Gastroesophageal sphincter (tissue), 4 donors: ENCODE results near the gene TIMM9. TPM values are rescaled to one million over a fixed set of nuclear protein-coding genes. Genes with fewer than 3 reads are reported as not detected.

Source experiments
- ATAC-seq: fragments of 150-250 bp; one replicate; pipeline ENCODE4 v1.9.1; 2016; ENCODE audit warnings: mild to moderate bottlenecking, moderate library complexity
- H3K27ac ChIP-seq, 4 donors: fragments of 200-600 bp; sonication (generic) in 3 of 4; 1 replicate in 3 of 4; 2 replicates in 1 of 4; pipeline ENCODE4 v1.5.1; 2016 to 2019
- H3K27me3 ChIP-seq: fragments of 200-600 bp; sonication (generic); one replicate; pipeline ENCODE4 v1.5.1; 2019
- H3K36me3 ChIP-seq, 2 donors: fragments of 200-600 bp; sonication (generic); one replicate each; pipeline ENCODE4 v1.5.1; 2019; ENCODE audit warnings: control low read depth in 1 of 2
- H3K4me1 ChIP-seq, 3 donors: fragments of 200-600 bp; sonication (generic); 1 replicate in 2 of 3; 2 replicates in 1 of 3; pipeline ENCODE4 v1.5.1; 2016 to 2019; ENCODE audit warnings: control low read depth in 2 of 3
- H3K4me3 ChIP-seq, 2 donors: fragments of 200-600 bp; sonication (generic); one replicate each; pipeline ENCODE4 v1.5.1; 2019; ENCODE audit warnings: mild to moderate bottlenecking in 1 of 2, moderate library complexity in 1 of 2
- H3K9me3 ChIP-seq, 3 donors: fragments of 200-600 bp; sonication (generic); one replicate each; pipeline ENCODE4 v1.5.1; 2017 to 2019; ENCODE audit warnings: control low read depth in 2 of 3
- EP300 ChIP-seq: sonication (generic); formaldehyde crosslinking; IDR thresholded peaks from one replicate; pipeline ENCODE4 v1.6.1; 2017; ENCODE audit warnings: antibody characterized with exemption, mild to moderate bottlenecking
- POLR2A ChIP-seq, 2 donors: fragments of 450-650 bp; IDR thresholded peaks; one replicate each; pipeline ENCODE4 v1.6.1; 2017; ENCODE audit warnings: antibody characterized with exemption in 2 of 2, mild to moderate bottlenecking in 2 of 2, moderate library complexity in 1 of 2
- POLR2AphosphoS5 ChIP-seq: sonication (generic); formaldehyde crosslinking; IDR thresholded peaks from one replicate; pipeline ENCODE4 v1.6.1; 2017; ENCODE audit warnings: antibody characterized with exemption
- WGBS, 2 donors: methylation state at CpG; one replicate each; pipeline ENCODE4 v1.1.5; 2018; ENCODE audit warnings: low coverage in 1 of 2; 5-methylcytosine and 5-hydroxymethylcytosine counted together
- total RNA-seq, 4 donors: library from RNA; depleted of rRNA; stranded (reverse); fragments of >200 nt; gene quantifications; one replicate each; pipeline ENCODE4 v1.1.0, GENCODE V29; 2016
- TF ChIP-seq, protein P1 (sequence below), 4 experiments: fragments of 200-600 bp in 2 of 4; fragments of 450-650 bp in 2 of 4; sonication (generic) in 1 of 4; IDR thresholded peaks; one replicate each; pipeline ENCODE4 v1.5.1; 2017 to 2019; ENCODE audit warnings: antibody characterized with exemption in 4 of 4, mild to moderate bottlenecking in 2 of 4, moderate library complexity in 2 of 4

Gene TIMM9
- total RNA-seq, 4 donors from 2014 or later = 36.8 to 141 (median 49.4) TPM

DNA sequence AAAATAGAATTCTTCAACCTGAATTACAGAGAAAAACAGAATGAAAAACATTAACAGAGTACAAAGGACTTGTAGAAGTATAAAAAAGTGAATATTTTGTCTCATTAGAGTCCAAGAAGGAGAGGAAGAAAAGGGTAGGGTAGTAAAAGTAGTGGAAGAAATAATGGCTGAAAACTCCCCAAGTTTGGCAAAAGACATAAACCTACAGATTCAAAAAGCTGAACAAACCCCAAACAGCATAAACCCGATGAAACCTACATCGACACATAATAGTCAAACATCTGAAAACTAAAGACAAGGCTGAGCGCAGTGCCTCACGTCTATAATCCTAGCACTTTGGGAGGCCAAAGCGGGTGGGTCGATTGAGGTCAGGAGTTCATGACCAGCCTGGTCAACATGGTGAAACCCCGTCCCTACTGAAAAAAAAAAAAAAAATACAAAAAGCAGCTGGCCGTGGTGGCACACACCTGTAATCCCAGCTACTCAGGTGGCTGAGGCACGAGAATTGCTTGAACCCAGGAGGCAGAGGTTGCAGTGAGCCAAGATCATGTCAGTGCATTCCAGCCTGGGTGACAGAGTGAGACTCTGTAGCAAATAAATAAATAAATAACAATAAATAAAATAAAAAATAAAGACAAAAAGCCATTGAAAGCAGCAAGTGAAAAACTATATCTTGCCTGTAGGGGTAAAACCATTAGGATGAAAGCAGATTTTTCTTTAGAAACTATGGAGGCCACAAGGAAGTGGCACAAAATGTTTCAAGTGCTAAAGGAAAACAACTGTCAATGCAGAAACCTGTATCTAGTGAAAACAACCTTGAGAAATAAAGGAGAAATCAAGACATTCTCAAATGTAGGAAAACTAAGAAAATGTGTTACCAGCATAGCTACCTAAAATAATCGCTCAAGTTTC is 11.4 kb downstream of the TIMM9 start:
- H3K36me3 ChIP-seq = peaks cover 0 to 67% of the 10 kb centered on the region in 2 donors
- 93 to 95% methylated on average over 9 of the region's 10 CpGs for WGBS, 2 donors

GRCh38 chr14:58414845-58415244 is 12.5 kb downstream of the TIMM9 start:
- ATAC-seq = no peak
- 91% methylated on average over 1 of the region's 1 CpG; no CpG with 5 or more reads in 1 of the 2 donors for WGBS, 2 donors
- Histone ChIP-seq H3K9me3 (no peaks in the 10 kb centered on the region), H3K27ac (no peak overlapping the region), H3K4me1 (no peaks in the 10 kb centered on the region), H3K27me3 (no peaks in the 10 kb centered on the region), H3K36me3 (peaks cover 5 to 67% of the 10 kb centered on the region in 2 donors), H3K4me3 (no peak overlapping the region)
- TF ChIP-seq, protein P1, sequence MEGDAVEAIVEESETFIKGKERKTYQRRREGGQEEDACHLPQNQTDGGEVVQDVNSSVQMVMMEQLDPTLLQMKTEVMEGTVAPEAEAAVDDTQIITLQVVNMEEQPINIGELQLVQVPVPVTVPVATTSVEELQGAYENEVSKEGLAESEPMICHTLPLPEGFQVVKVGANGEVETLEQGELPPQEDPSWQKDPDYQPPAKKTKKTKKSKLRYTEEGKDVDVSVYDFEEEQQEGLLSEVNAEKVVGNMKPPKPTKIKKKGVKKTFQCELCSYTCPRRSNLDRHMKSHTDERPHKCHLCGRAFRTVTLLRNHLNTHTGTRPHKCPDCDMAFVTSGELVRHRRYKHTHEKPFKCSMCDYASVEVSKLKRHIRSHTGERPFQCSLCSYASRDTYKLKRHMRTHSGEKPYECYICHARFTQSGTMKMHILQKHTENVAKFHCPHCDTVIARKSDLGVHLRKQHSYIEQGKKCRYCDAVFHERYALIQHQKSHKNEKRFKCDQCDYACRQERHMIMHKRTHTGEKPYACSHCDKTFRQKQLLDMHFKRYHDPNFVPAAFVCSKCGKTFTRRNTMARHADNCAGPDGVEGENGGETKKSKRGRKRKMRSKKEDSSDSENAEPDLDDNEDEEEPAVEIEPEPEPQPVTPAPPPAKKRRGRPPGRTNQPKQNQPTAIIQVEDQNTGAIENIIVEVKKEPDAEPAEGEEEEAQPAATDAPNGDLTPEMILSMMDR (IDR thresholded peaks at IDR 0.05) = no peak
- TF ChIP-seq EP300 (no peak), POLR2A (IDR thresholded peaks at IDR 0.05) (no peak), POLR2AphosphoS5 (no peak)

More for the DNA sequence above, 11.4 kb downstream of the TIMM9 start:
- no peak overlapping the region for H3K4me3 ChIP-seq
- H3K9me3 ChIP-seq = no peaks in the 10 kb centered on the region
- TF ChIP-seq EP300 (no peak), POLR2AphosphoS5 (no peak)
- H3K27me3 ChIP-seq = no peaks in the 10 kb centered on the region
- no peaks in the 10 kb centered on the region for H3K4me1 ChIP-seq
- no peak overlapping the region for H3K27ac ChIP-seq
- no peak for ATAC-seq

DNA sequence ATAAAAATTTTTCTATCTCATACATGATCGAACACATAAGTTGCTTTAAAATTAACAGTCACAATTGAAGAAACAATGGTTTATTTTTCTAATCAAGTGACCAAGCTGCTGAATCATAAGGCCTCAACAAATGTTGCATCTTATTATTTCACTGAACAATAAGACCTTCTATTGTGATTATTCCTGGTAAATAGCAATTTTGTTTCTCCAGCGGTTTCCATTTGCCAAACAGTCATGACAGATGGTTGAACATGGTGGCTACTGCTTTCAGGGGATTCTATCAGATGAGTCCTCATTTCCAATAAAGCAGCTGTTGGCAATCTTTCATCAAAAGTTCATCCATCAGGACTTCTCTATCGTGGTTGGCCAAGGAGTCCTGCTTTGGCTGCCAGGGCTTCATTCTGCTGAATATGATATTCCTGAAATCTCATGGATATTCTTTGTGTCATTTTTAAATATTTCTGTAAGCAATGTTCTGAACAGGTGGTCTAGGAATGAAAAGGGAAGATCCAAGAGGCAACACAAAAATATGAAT is 18.6 kb downstream of the TIMM9 start:
- WGBS, 2 donors = 73 to 95% methylated on average over 3 of the region's 3 CpGs
- peaks cover 5 to 54% of the 10 kb centered on the region in 2 donors for H3K36me3 ChIP-seq
- TF ChIP-seq POLR2A (IDR thresholded peaks at IDR 0.05) (no peak), EP300 (no peak), POLR2AphosphoS5 (no peak)
- TF ChIP-seq, protein P1 (IDR thresholded peaks at IDR 0.05) = no peak
- no peaks in the 10 kb centered on the region for H3K4me1 ChIP-seq
- ATAC-seq = no peak
- H3K27ac ChIP-seq = no peak overlapping the region
- no peaks in the 10 kb centered on the region for H3K9me3 ChIP-seq
- H3K4me3 ChIP-seq = no peak overlapping the region
- no peaks in the 10 kb centered on the region for H3K27me3 ChIP-seq

DNA sequence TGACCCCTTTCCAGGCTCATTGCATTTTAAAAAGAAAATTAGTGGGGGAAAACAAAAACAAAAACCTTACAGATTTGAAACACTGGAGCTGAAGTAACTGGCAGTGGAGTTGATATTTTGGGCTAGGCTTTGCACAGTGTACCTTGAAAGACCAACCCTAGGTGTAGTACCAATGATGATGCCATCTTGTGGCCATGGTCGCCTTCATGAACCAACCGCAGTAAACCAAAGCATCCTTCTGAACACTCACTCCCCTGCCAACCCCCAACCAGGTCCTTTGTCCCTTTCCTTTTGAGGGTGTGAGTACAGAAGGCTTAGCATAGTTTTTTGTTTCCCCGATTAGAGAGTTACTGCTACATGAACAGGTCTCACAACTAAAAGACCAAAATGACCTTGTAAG is 25.7 kb downstream of the TIMM9 start:
- no peak for ATAC-seq
- no peaks in the 10 kb centered on the region for H3K36me3 ChIP-seq
- peaks cover 0 to 2% (median 0%) of the 10 kb centered on the region in 3 donors for H3K4me1 ChIP-seq
- no peak overlapping the region for H3K4me3 ChIP-seq
- H3K9me3 ChIP-seq = no peaks in the 10 kb centered on the region
- 91 to 100% methylated on average over 3 of the region's 3 CpGs for WGBS, 2 donors
- no peaks in the 10 kb centered on the region for H3K27me3 ChIP-seq
- TF ChIP-seq POLR2A (IDR thresholded peaks at IDR 0.05) = no peak
- TF ChIP-seq EP300 = no peak
- H3K27ac ChIP-seq = no peak overlapping the region

DNA sequence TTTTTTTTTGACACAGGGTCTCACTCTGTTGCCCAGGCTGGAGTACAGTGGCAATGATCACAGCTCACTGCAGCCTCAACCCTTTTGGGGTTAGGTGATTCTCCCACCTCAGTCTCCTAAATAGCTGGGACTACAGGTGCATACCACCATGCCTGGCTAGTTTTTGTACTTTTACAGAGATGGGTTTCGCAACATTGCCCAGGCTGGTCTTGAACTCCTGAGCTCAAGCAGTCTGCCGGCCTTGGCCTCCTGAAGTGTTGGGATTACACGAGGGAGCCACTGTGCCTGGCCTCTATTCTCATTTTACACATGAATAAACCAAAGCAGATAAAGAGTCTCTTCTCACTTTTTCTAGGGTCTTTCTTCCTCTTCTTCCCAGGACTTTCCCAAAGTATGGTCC is 28.4 kb downstream of the TIMM9 start:
- H3K36me3 ChIP-seq = no peaks in the 10 kb centered on the region
- no peak for ATAC-seq
- H3K4me3 ChIP-seq = no peak overlapping the region
- H3K4me1 ChIP-seq = peaks cover 0 to 17% (median 0%) of the 10 kb centered on the region in 3 donors
- H3K27me3 ChIP-seq = no peaks in the 10 kb centered on the region
- WGBS, 2 donors = 86 to 87% methylated on average over 2 to 3 of the region's 3 CpGs
- TF ChIP-seq EP300 (no peak), POLR2AphosphoS5 (no peak), POLR2A (IDR thresholded peaks at IDR 0.05) (no peak)
- TF ChIP-seq, protein P1 (IDR thresholded peaks at IDR 0.05) = no peak
- no peak overlapping the region for H3K27ac ChIP-seq
- no peaks in the 10 kb centered on the region for H3K9me3 ChIP-seq
